Upper lobe of left lung (tissue), 4 donors: ENCODE measurements around the gene GALNT10.

Source experiments
- CTCF ChIP-seq, 6 experiments: fragments of 450-650 bp in 4 of 6; fragments of 200-600 bp in 2 of 6; sonication (generic) in 2 of 6; IDR thresholded peaks; one replicate each; pipeline ENCODE4 v1.5.1; 2016 to 2019; ENCODE audit warnings: antibody characterized with exemption in 6 of 6
- EP300 ChIP-seq, 4 donors: sonication (generic); formaldehyde crosslinking; IDR thresholded peaks; one replicate each; pipeline ENCODE4 v1.5.1; 2017; ENCODE audit warnings: antibody characterized with exemption in 4 of 4, control low read depth in 2 of 4

DNA sequence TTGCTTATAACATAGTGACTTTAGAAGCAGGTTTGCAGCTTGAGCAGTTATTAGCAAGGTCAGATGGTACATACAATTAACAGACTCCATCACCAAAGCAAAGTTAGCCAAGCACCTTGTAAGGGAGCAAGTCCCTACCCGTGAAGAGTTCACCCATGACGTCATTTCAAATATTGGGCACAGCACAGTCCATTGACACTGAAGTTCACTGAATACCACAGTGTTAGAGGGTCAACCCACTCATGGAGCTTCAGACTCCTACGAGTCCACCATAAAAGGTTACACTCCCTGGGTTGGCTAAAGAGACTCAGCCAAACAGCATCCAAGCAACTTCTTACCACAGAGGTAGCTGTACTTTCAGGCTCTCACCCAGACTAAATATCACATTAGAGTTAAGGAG, 77.5 kb downstream of the GALNT10 start:
- TF ChIP-seq CTCF (IDR thresholded peaks at IDR 0.05) (no peak), EP300 (IDR thresholded peaks at IDR 0.05) (no peak)
